SK-N-SH (cell line): ENCODE results near the gene BPIFB1. TPM values are rescaled to one million over a fixed set of nuclear protein-coding genes. Genes with fewer than 3 reads are reported as not detected.

ENCODE experiments used
- CTCF ChIA-PET: fragments of 300-600, 350-600 bp; formaldehyde crosslinking; extraction: SDS; loops from one replicate; lab custom pipeline; 2021; lab: Yijun Ruan, JAX
- POLR2A ChIA-PET: fragments of 350-600 bp; sonication (Branson Sonifier 250); formaldehyde crosslinking; extraction: SDS; loops from one replicate; lab custom pipeline; 2020; ENCODE audit warnings: antibody characterized with exemption, inconsistent platforms; lab: Yijun Ruan, JAX
- DNase-seq: peaks from one replicate; pipeline ENCODE4 v3.0.0; 2012
- H2AFZ ChIP-seq: fragments of 200-600 bp; sonication (generic); 2 replicates; pipeline ENCODE4 v1.8.1; 2016; ENCODE audit warnings: antibody characterized with exemption, mild to moderate bottlenecking, low read depth
- H3F3A ChIP-seq: fragments of 200-600 bp; sonication (generic); replicated peaks from 2 replicates; pipeline ENCODE3; 2016; ENCODE audit warnings: antibody characterized with exemption, mild to moderate bottlenecking; ENCODE audit not compliant: insufficient read depth
- H3K27ac ChIP-seq, 2 experiments: fragments of 200-500 bp in 1 of 2; fragments of 200-600 bp in 1 of 2; sonication (Bioruptor generic) in 1 of 2; sonication (generic), shearing (Covaris generic) in 1 of 2; 2 replicates each; pipeline versions ENCODE4 v1.5.1 to v1.6.1; 2014 to 2016; ENCODE audit warnings: low read depth in 2 of 2, inconsistent platforms in 1 of 2, low read length in 1 of 2, mild to moderate bottlenecking in 1 of 2, mixed read lengths in 1 of 2
- H3K27me3 ChIP-seq: fragments of 200-600 bp; sonication (generic), shearing (Covaris generic); 2 replicates; pipeline ENCODE4 v1.6.1; 2016; ENCODE audit warnings: mixed run types; ENCODE audit not compliant: insufficient read depth
- H3K36me3 ChIP-seq, 2 experiments: fragments of 200-500 bp in 1 of 2; fragments of 200-600 bp in 1 of 2; sonication (Bioruptor generic) in 1 of 2; sonication (generic) in 1 of 2; replicated peaks in 1 of 2; 2 replicates each; pipeline versions ENCODE3 to v1.5.1; 2014 to 2016; ENCODE audit warnings: low read length in 1 of 2, mild to moderate bottlenecking in 1 of 2; ENCODE audit not compliant: insufficient read depth in 2 of 2, control insufficient read depth in 1 of 2
- H3K4me1 ChIP-seq, 2 experiments: fragments of 200-500 bp in 1 of 2; fragments of 200-600 bp in 1 of 2; sonication (Bioruptor generic) in 1 of 2; sonication (generic), shearing (Covaris generic) in 1 of 2; 2 replicates each; pipeline versions ENCODE4 v1.5.1 to v1.6.1; 2014 to 2016; ENCODE audit warnings: low read depth in 1 of 2, low read length in 1 of 2, mixed run types in 1 of 2; ENCODE audit not compliant: insufficient read depth in 2 of 2, control insufficient read depth in 1 of 2
- H3K4me2 ChIP-seq: fragments of 200-600 bp; sonication (generic), shearing (Covaris generic); 2 replicates; pipeline ENCODE4 v1.6.1; 2017; ENCODE audit warnings: mixed run types
- H3K4me3 ChIP-seq, 2 experiments: fragments of 200-500 bp in 1 of 2; fragments of 200-600 bp in 1 of 2; sonication (Bioruptor generic) in 1 of 2; sonication (generic), shearing (Covaris generic) in 1 of 2; 2 replicates each; pipeline versions ENCODE4 v1.5.1 to v1.8.1; 2014 to 2016; ENCODE audit warnings: low read depth in 2 of 2, inconsistent platforms in 1 of 2, low read length in 1 of 2, mild to moderate bottlenecking in 1 of 2, mixed read lengths in 1 of 2, moderate library complexity in 1 of 2
- H3K79me2 ChIP-seq: fragments of 200-600 bp; sonication (generic); 2 replicates; pipeline ENCODE4 v1.8.1; 2017; ENCODE audit warnings: mild to moderate bottlenecking; ENCODE audit not compliant: insufficient read depth
- H3K9ac ChIP-seq: fragments of 200-600 bp; sonication (generic); 2 replicates; pipeline ENCODE4 v1.6.1; 2017; ENCODE audit warnings: mixed run types
- H3K9me2 ChIP-seq: fragments of 200-600 bp; sonication (generic); 2 replicates; pipeline ENCODE4 v1.6.1; 2017; ENCODE audit warnings: mixed run types
- H3K9me3 ChIP-seq: fragments of 200-600 bp; sonication (generic); 2 replicates; pipeline ENCODE4 v1.6.1; 2017; ENCODE audit warnings: mixed run types, mild to moderate bottlenecking, moderate library complexity
- H4K20me1 ChIP-seq: fragments of 200-600 bp; sonication (generic); 2 replicates; pipeline ENCODE4 v1.6.1; 2017; ENCODE audit warnings: mild to moderate bottlenecking, mixed run types; ENCODE audit not compliant: insufficient read depth
- CHD2 ChIP-seq: fragments of 150-350 bp; IDR thresholded peaks from 2 replicates; pipeline ENCODE4 v1.6.1; 2018; ENCODE audit warnings: low read length; ENCODE audit not compliant: partially characterized antibody
- EP300 ChIP-seq, 2 experiments: IDR thresholded peaks; 2 replicates each; pipeline versions ENCODE4 v1.4.0 to v1.6.1; 2012; ENCODE audit warnings: borderline replicate concordance in 1 of 2, low read depth in 1 of 2, low read length in 1 of 2
- GABPA ChIP-seq: IDR thresholded peaks from 2 replicates; pipeline ENCODE4 v1.4.0; 2012; ENCODE audit warnings: low read depth, mild to moderate bottlenecking
- IRF3 ChIP-seq: fragments of 150-350 bp; IDR thresholded peaks from 2 replicates; pipeline ENCODE4 v1.6.1; 2016; ENCODE audit warnings: mild to moderate bottlenecking, low read depth, low read length
- MEF2A ChIP-seq: IDR thresholded peaks from 2 replicates; pipeline ENCODE4 v1.4.0; 2012; ENCODE audit warnings: low read depth, borderline replicate concordance
- NFIC ChIP-seq: IDR thresholded peaks from 2 replicates; pipeline ENCODE4 v1.4.0; 2012; ENCODE audit warnings: borderline replicate concordance
- NRF1 ChIP-seq: IDR thresholded peaks from 2 replicates; pipeline ENCODE4 v1.6.1; 2012; ENCODE audit warnings: low read depth, mild to moderate bottlenecking, low read length
- PBX3 ChIP-seq: IDR thresholded peaks from 2 replicates; pipeline ENCODE4; 2012
- RAD21 ChIP-seq: IDR thresholded peaks from 2 replicates; pipeline ENCODE4 v1.6.1; 2012; ENCODE audit warnings: mild to moderate bottlenecking, low read length
- RFX5 ChIP-seq: IDR thresholded peaks from 2 replicates; pipeline ENCODE4 v1.6.1; 2012; ENCODE audit warnings: mild to moderate bottlenecking, improper control_type of control experiment, low read length
- RXRA ChIP-seq: IDR thresholded peaks from 2 replicates; pipeline ENCODE4 v1.4.0; 2012; ENCODE audit warnings: low read depth, mild to moderate bottlenecking, borderline replicate concordance
- SIN3A ChIP-seq: IDR thresholded peaks from 2 replicates; pipeline ENCODE4 v1.6.1; 2012; ENCODE audit warnings: low read depth, mild to moderate bottlenecking, low read length, moderate library complexity, borderline replicate concordance
- SMC3 ChIP-seq: IDR thresholded peaks from 2 replicates; pipeline ENCODE4 v1.6.1; 2012; ENCODE audit warnings: low read depth, low read length, improper control_type of control experiment
- TAF1 ChIP-seq: IDR thresholded peaks from 2 replicates; pipeline ENCODE4 v1.6.1; 2012; ENCODE audit warnings: low read depth, mild to moderate bottlenecking, low read length, moderate library complexity, borderline replicate concordance
- USF1 ChIP-seq: IDR thresholded peaks from 2 replicates; pipeline ENCODE4 v1.4.0; 2012; ENCODE audit warnings: low read depth, borderline replicate concordance
- USF2 ChIP-seq: fragments of 150-350 bp; IDR thresholded peaks from 2 replicates; pipeline ENCODE4 v1.6.1; 2017; ENCODE audit warnings: antibody characterized with exemption, low read length, low read depth, borderline replicate concordance
- WGBS: methylation state at CpG from one replicate; pipeline ENCODE4 v1.1.6; 2017; ENCODE audit warnings: low lambda C conversion rate; 5-methylcytosine and 5-hydroxymethylcytosine counted together
- polyA plus RNA-seq, 3 experiments: library from polyadenylated mRNA; depleted of rRNA; stranded (reverse); fragments of >200 nt; gene quantifications; 2 replicates each; pipeline ENCODE4 v1.2.3, GENCODE V29; 2012

BPIFB1 gene
- polyA plus RNA-seq, 1 of the 3 experiments (the other 2 are of a cell fraction), result not detected

- no peak overlapping the region for H3K4me3 ChIP-seq
- no peak for TF ChIP-seq MEF2A
- no peak for TF ChIP-seq CHD2
- no peak for TF ChIP-seq TAF1
- no peak for TF ChIP-seq EP300 (IDR thresholded peaks at IDR 0.05; ENCODE audit: borderline replicate concordance in 1 of 2, low read depth in 1 of 2, low read length in 1 of 2)
- no peak for TF ChIP-seq RAD21
- no peak for TF ChIP-seq NFIC
- TF ChIP-seq GABPA, result no peak
- no peak for TF ChIP-seq PBX3
- TF ChIP-seq USF1, result no peak
- TF ChIP-seq USF2, result no peak
- no peaks in the 10 kb centered on the region; the same call in 1 of the 2 replicates for H3K27me3 ChIP-seq
- no peaks in the 10 kb centered on the region for H4K20me1 ChIP-seq
- no peak overlapping the region for H3K4me2 ChIP-seq
- DNase-seq, result no peak
- H3K79me2 ChIP-seq, result no peaks in the 10 kb centered on the region
- no peaks in the 10 kb centered on the region for H3K36me3 ChIP-seq
- H3K27ac ChIP-seq, result no peak overlapping the region
- no peak overlapping the region for H3K9ac ChIP-seq
- H3K9me2 ChIP-seq, result no peaks in the 10 kb centered on the region
- no peaks in the 10 kb centered on the region for H3F3A ChIP-seq
- ChIA-PET CTCF (interaction anchor here (2.1 kb wide), 1 partner anchor 16 kb away, joined by 9 read pairs; no protein-coding TSS in a partner anchor), POLR2A (no interaction called here)
- H3K4me1 ChIP-seq, result no peaks in the 10 kb centered on the region
- WGBS, result 28% methylated on average over 3 of the region's 3 CpGs
- no peaks in the 10 kb centered on the region for H3K9me3 ChIP-seq
- H2AFZ ChIP-seq, result no peak overlapping the region
Observed at GRCh38 chr20:33246077-33246476, 36.9 kb upstream of the BPIFB1 start.

GRCh38 chr20:33249456-33249855, 33.6 kb upstream of the BPIFB1 start:
- no peak for DNase-seq
- CTCF ChIA-PET, result no interaction called here
- no peak overlapping the region for H3K27ac ChIP-seq
- H3K36me3 ChIP-seq, result no peaks in the 10 kb centered on the region
- no peaks in the 10 kb centered on the region for H3F3A ChIP-seq
- POLR2A ChIA-PET, result no interaction called here
- no peak overlapping the region for H3K4me2 ChIP-seq
- H2AFZ ChIP-seq, result no peak overlapping the region
- H3K9me2 ChIP-seq, result no peaks in the 10 kb centered on the region
- WGBS, result 0% methylated on average over 1 of the region's 1 CpG
- no peaks in the 10 kb centered on the region for H3K79me2 ChIP-seq
- H3K9ac ChIP-seq, result no peak overlapping the region
- H3K4me1 ChIP-seq, result no peaks in the 10 kb centered on the region
- no peaks in the 10 kb centered on the region for H3K9me3 ChIP-seq
- no peak for TF ChIP-seq NFIC
- no peak for TF ChIP-seq RFX5
- no peak for TF ChIP-seq SIN3A
- no peak for TF ChIP-seq EP300 (IDR thresholded peaks at IDR 0.05; ENCODE audit: borderline replicate concordance in 1 of 2, low read depth in 1 of 2, low read length in 1 of 2)
- no peak for TF ChIP-seq IRF3
- TF ChIP-seq NRF1, result no peak
- TF ChIP-seq RXRA, result no peak
- TF ChIP-seq SMC3, result no peak
- TF ChIP-seq RAD21, result no peak
- no peaks in the 10 kb centered on the region for H3K27me3 ChIP-seq
- no peaks in the 10 kb centered on the region for H4K20me1 ChIP-seq
- H3K4me3 ChIP-seq, result no peak overlapping the region
